Stimulated activated CD4-positive, alpha-beta T cell treated with anti-CD3 and anti-CD28 coated beads, Interleukin-4, amount 100 ng/mL, for 24 hours (primary cell): Measurements from ENCODE around the gene NRTN.
"Not testable (repeated sequence)": the region's sequence is repeated elsewhere in the genome, so short reads cannot be mapped to it uniquely, and the experiment has no call there.

Source experiments
- DNase-seq: peaks from one replicate; pipeline ENCODE4 v3.0.0-alpha.2; 2020

Gene NRTN

DNA sequence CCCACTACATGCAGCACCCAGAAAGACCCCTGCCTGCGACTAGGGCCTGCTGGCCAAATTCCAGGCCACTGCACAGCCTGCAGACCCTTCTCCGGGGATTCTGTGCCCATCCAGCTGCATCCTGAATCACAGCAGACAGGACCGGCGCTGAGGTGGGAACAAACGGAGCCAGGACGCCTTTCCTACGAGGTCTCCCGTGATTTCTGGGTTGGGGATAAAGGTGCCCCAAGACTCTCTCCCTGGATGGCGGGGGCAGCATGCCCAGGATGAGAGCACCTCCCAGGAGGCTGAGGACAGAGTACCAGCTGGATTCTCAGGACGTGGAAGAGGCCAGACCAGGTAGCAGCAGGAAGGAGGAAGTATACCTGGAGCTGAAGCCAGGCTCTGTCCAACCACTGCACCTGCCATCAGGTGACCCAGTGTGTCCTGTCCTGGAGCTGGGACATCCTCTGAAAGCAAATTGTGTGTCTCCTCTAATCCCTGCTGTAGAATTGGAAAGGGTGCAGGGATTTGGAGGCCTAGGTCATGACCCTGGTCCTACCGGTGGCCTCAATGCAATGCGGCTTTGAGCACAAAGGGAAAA, 68.8 kb downstream of the NRTN start:
- no peak for DNase-seq

DNA sequence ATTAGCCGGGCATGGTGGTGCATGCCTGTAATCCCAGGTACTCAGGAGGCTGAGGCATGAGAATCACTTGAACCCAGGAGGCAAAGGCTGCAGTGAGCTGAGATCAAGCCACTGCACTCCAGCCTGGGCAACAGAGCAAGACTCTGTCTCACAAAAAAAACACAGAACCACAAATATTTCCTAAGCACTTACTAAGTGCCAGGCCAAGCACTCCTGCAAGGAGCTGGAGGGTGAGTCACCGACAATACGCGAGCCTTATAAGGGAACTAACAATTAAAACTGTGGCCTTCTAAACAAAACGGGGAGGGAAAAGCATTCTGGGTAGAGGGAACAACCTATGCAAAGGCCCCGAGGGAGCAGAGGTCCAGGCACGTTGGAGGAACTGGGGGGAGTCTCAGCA, 69.6 kb downstream of the NRTN start:
- not testable (repeated sequence) for DNase-seq

- DNase-seq = no peak
These were observed 72.6 kb downstream of the NRTN start for GRCh38 chr19:5877427-5877826.

DNA sequence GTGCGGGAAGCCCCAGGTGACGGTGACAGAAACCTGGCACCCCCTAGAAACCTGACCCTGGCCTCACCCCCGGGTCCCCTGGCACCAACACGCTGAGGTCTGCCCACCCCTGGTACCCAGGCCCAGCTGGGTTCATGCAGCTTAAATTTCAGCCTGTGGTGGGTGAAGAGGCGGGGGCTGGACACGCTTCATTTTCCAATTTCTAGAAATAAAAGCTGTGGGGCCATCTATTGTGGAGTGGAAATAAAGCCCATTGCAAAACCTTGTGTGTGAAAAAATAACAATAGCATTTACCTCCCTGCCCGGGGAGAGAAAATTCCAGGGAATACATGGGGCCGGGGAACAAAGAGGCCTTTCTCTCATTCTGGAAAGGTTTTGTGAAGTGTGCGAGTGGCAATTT, 73.0 kb downstream of the NRTN start:
- DNase-seq = no peak
